IPS-NIHi7 (cell line): ENCODE measurements around the gene TSEN34.
"Not testable (repeated sequence)": the region's sequence is repeated elsewhere in the genome, so short reads cannot be mapped to it uniquely, and the experiment has no call there.

Source experiments
- DNase-seq: peaks from one replicate; pipeline ENCODE4 v3.0.0; 2012; ENCODE audit warnings: mixed read lengths; ENCODE audit errors: extremely low spot score

Gene TSEN34

DNA sequence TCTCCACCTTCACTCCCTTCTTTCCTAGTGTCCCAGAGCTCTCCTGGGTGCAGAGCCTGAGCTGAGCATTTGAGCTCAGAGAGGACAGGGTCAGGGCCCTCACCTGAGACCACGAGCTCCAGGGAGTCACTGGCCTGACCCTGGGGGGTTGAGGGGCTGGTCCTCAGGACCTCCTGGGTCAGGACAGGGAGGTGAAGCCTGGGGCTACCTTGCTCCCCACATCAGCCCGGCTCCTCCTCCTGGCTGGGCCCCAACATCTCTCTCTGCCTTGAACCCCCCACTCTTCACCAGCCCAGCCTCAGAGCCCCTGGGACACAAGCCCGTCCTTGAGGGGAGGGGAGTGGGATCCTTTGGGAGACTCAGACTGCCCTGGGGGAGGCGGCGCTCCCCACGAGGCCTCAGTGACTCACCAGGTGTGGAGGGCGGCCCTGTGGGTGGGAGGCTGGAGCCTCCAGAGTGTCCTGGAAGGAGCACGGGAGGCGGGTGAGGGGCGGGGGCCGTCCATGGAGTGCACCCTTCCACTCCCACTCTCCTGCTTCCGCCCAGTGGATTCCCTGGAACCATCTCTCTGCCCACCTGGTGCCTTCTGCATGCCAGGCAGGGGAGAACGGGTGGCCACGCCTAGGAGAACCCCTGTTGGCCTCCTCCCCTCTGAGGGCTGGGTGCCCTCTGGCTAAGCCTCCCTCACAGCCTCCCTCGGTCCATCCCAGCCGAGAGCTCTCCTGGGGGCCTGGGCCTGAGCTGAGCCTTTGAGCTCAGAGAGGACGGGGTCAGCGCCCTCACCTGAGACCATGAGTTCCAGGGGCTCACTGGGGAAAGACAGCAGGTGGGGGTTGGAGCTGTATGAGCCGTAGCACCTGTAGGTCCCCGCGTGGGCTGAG lies 48.6 kb downstream of the TSEN34 start:
- DNase-seq = not testable (repeated sequence)

DNA sequence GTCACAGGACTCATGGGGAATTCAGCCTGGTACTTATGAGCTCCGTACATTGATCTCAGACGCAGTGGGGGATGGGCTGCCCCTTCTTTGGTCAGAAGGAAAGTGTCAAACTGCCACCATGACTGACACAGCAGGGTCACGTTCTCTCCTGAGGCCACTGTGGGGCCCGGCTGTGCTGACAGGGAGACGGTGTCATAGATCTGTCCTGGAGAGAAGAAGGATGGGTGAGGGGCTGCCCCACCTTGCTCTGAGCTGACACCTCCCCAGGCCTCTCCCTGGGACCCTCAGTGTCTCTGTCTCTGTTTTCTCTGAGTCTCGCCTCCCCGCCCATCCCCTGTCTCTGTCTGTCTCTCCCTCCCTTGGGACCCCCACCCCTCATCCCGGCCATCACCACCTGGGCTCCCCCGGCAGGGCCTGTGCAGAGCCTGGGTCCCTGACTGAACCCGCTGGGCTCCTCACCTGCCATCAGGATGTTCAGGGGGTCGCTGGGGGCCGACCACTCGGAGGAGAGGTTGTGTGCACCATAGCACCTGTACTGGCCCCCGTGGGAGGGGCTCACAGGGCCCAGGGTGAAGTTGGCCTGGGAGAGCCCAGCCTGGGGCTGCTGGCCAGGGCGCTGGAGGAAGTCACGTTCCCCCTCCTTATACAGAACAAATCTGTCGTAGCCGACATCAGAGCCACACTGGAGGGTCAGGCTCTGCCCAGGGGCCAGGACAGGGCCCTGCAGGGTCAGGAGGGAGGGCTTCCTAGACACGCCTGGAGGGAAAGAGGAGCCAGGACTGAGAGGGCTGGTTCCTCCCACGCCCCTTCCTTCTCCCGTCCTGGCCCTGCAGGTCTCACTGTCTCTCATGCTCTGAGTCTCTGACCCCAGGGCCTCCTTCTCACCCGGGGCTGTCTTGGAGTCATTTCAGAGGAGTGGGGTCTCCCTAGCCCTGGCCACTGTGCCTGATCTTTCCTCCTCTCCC lies 49.5 kb downstream of the TSEN34 start:
- DNase-seq = not testable (repeated sequence)

GRCh38 chr19:54242234-54242633 lies 51.1 kb downstream of the TSEN34 start:
- DNase-seq = not testable (repeated sequence)

DNA sequence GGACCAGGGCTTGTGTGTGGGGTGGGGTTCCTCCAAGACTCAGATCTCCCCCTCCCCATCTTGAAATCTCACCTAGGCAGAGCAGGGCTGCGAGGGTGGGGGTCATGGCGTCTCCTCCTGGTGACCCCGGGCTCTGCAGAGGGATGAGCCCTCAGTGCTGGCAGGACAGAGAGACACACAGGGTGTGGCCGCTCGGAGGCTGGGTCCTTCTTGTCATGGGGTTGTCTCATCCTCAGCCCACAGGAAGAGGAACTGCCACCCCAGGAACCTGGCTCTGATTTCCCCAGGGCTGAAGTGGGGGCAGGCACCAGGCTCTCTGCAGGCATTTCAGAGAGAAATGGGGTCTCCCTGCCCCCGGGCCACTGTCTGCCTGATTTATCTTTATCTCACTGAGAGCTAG lies 51.5 kb downstream of the TSEN34 start, which contains the start of gene LILRA6:
Gene LILRA6 (minus strand): TSS at position 145 of the 400 bp plus-strand sequence.
- not testable (repeated sequence) for DNase-seq

DNA sequence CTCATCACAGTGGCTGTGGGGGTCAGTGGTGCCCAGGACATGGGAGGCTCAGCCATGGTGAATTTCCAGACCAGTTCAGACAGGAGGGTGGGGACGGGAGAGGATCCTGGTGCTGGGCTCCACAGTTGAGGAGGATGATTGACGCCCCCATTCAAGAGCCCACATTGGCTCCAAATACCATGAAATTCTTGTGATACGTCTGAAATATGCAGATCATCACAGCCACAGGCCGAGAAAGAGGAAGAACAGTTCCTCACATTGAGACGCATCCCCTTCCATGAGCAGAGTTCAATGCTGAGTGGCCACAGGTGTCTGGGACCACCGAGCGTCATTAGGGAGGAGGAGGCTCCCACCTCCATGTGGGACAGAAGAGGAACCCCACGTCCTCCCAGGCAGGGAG lies 52.7 kb downstream of the TSEN34 start:
- DNase-seq = not testable (repeated sequence)
